GM12878 (cell line): ENCODE measurements around the gene PRKCB. TPM values are rescaled to one million over a fixed set of nuclear protein-coding genes. Genes with fewer than 3 reads are reported as not detected.

Experiments used
- ATF2 ChIP-seq: IDR thresholded peaks from 2 replicates; pipeline ENCODE4 v1.6.1; 2012; ENCODE audit warnings: low read length, inconsistent platforms
- ATF3 ChIP-seq: IDR thresholded peaks from 2 replicates; pipeline ENCODE4 v1.6.1; 2011; ENCODE audit warnings: low read depth, mild to moderate bottlenecking, low read length, moderate library complexity, borderline replicate concordance; ENCODE audit errors: extremely low read depth
- BCL3 ChIP-seq: IDR thresholded peaks from 2 replicates; pipeline ENCODE4 v1.6.1; 2011; ENCODE audit warnings: borderline replicate concordance, low read depth, mild to moderate bottlenecking, moderate library complexity, low read length; ENCODE audit not compliant: insufficient read depth, poor library complexity, severe bottlenecking
- CREM ChIP-seq: IDR thresholded peaks from 2 replicates; pipeline ENCODE4 v1.6.1; 2014; ENCODE audit warnings: antibody characterized with exemption, low read depth
- EGR1 ChIP-seq, 2 experiments: IDR thresholded peaks; 1 replicate in 1 of 2; 2 replicates in 1 of 2; pipeline ENCODE4 v1.6.1; 2011 to 2012; ENCODE audit warnings: low read depth in 2 of 2, low read length in 2 of 2, borderline replicate concordance in 1 of 2, mild to moderate bottlenecking in 1 of 2, moderate library complexity in 1 of 2
- ETV6 ChIP-seq, 2 experiments: fragments of 450-650 bp in 1 of 2; IDR thresholded peaks in 1 of 2; conservative IDR thresholded peaks in 1 of 2; 2 replicates each; pipeline ENCODE4 v1.6.1; 2014; ENCODE audit warnings: antibody characterized with exemption in 1 of 2, borderline replicate concordance in 1 of 2, low read depth in 1 of 2, mild to moderate bottlenecking in 1 of 2, moderate library complexity in 1 of 2
- FOS ChIP-seq: IDR thresholded peaks from 3 replicates; pipeline ENCODE4 v1.6.1; 2011; ENCODE audit warnings: borderline replicate concordance; ENCODE audit not compliant: insufficient read length; ENCODE audit errors: extremely low read depth
- IRF4 ChIP-seq: IDR thresholded peaks from 2 replicates; pipeline ENCODE4 v1.6.1; 2011; ENCODE audit warnings: low read depth, low read length
- NKRF ChIP-seq: fragments of 450-650 bp; conservative IDR thresholded peaks from 2 replicates; pipeline ENCODE4 v1.6.1; 2017; ENCODE audit warnings: mild to moderate bottlenecking, moderate library complexity
- NR2C2 ChIP-seq: IDR thresholded peaks from 2 replicates; pipeline ENCODE4 v1.6.1; 2011; ENCODE audit warnings: borderline replicate concordance, low read depth; ENCODE audit not compliant: control insufficient read depth, insufficient read length
- PKNOX1 ChIP-seq: fragments of 450-650 bp; IDR thresholded peaks from 2 replicates; pipeline ENCODE4 v1.6.1; 2016; ENCODE audit warnings: mild to moderate bottlenecking
- POLR2AphosphoS5 ChIP-seq: IDR thresholded peaks from 2 replicates; pipeline ENCODE4 v1.6.1; 2011; ENCODE audit warnings: mild to moderate bottlenecking, low read length, inconsistent platforms
- RAD21 ChIP-seq: IDR thresholded peaks from 2 replicates; pipeline ENCODE4 v1.6.1; 2011; ENCODE audit warnings: mild to moderate bottlenecking, low read depth, low read length, moderate library complexity; ENCODE audit not compliant: insufficient read depth
- RBBP5 ChIP-seq: fragments of 200-600 bp; sonication (generic); conservative IDR thresholded peaks from 2 replicates; pipeline ENCODE4 v1.6.1; 2016
- RCOR1 ChIP-seq: conservative IDR thresholded peaks from 2 replicates; pipeline ENCODE4 v1.6.1; 2012; ENCODE audit warnings: low read depth, low read length, improper control_type of control experiment
- STAT3 ChIP-seq: IDR thresholded peaks from 2 replicates; pipeline ENCODE4 v1.6.1; 2011; ENCODE audit warnings: low read depth, low read length, improper control_type of control experiment
- SUPT20H ChIP-seq: IDR thresholded peaks from 2 replicates; pipeline ENCODE4 v1.6.1; 2011; ENCODE audit warnings: low read depth, mild to moderate bottlenecking, low read length, moderate library complexity, borderline replicate concordance; ENCODE audit not compliant: control insufficient read depth
- SUZ12 ChIP-seq: fragments of 200-600 bp; sonication (generic); IDR thresholded peaks from one replicate; pipeline ENCODE4 v1.6.1; 2018; ENCODE audit warnings: antibody characterized with exemption, mild to moderate bottlenecking; ENCODE audit not compliant: unreplicated experiment
- TCF12 ChIP-seq: IDR thresholded peaks from 2 replicates; pipeline ENCODE4 v1.6.1; 2011; ENCODE audit warnings: low read depth, mild to moderate bottlenecking, low read length
- TCF3 ChIP-seq: IDR thresholded peaks from 2 replicates; pipeline ENCODE4 v1.6.1; 2012; ENCODE audit warnings: low read depth, mild to moderate bottlenecking, low read length, borderline replicate concordance; ENCODE audit not compliant: insufficient read depth
- WRNIP1 ChIP-seq: IDR thresholded peaks from 2 replicates; pipeline ENCODE4 v1.6.1; 2011; ENCODE audit warnings: low read depth, low read length, improper control_type of control experiment, borderline replicate concordance
- ZNF24 ChIP-seq: fragments of 450-650 bp; IDR thresholded peaks from 2 replicates; pipeline ENCODE4 v1.6.1; 2017; ENCODE audit warnings: antibody characterized with exemption, mild to moderate bottlenecking
- ZNF384 ChIP-seq: IDR thresholded peaks from 2 replicates; pipeline ENCODE4 v1.6.1; 2012; ENCODE audit warnings: low read depth, mild to moderate bottlenecking, low read length, improper control_type of control experiment, borderline replicate concordance
- ZNF622 ChIP-seq: fragments of 450-650 bp; IDR thresholded peaks from 2 replicates; pipeline ENCODE4 v1.6.1; 2017; ENCODE audit warnings: mild to moderate bottlenecking, inconsistent platforms
- polyA plus RNA-seq, 11 experiments: library from polyadenylated mRNA; depleted of rRNA in 4 of 11; unstranded in 6 of 11; stranded (reverse) in 5 of 11; fragments of >200 nt; fragmentation: Nextera tagmentation in 4 of 11; fragmentation: Illumina TruSeq in 1 of 11; extraction: Ambion mirVana in 4 of 11; extraction: Trizol in 1 of 11; gene quantifications; 1 replicate in 1 of 11; 2 replicates in 10 of 11; pipeline versions ENCODE4 v1.2.1 to v1.2.3, GENCODE V29; 2011 to 2016; ENCODE audit warnings: inconsistent platforms in 2 of 11, missing spikeins in 2 of 11, low read depth in 1 of 11
- total RNA-seq, 4 experiments: library from RNA; depleted of rRNA in 3 of 4; stranded (reverse); fragments of >200 nt in 3 of 4; fragmentation: Illumina TruSeq in 1 of 4; extraction: Trizol in 1 of 4; gene quantifications; 2 replicates each; pipeline versions ENCODE4 v1.2.1 to v1.2.3, GENCODE V29; 2013 to 2021

The PRKCB gene
- total and polyA plus RNA-seq, 10 of the 15 experiments (the other 5 are each of a cell fraction or from before 2014, with no cell fraction given): 21.4 to 158 (median 97.3) TPM

GRCh38 chr16:23842137-23842600 lies 6.4 kb downstream of the PRKCB start (continued):
- TF ChIP-seq ETV6 (conservative IDR thresholded peaks at IDR 0.05 in 1 of 2, IDR thresholded peaks at IDR 0.05 in 1 of 2; ENCODE audit: borderline replicate concordance in 1 of 2, low read depth in 1 of 2) (peak in 1 of 2 experiments; percentile 96; a peak in 2 of 4 replicates), NKRF (peak; percentile 57), SUPT20H (no peak), ATF3 (no peak), ZNF622 (no peak), RBBP5 (no peak), POLR2AphosphoS5 (0 out of 2 replicates have a peak, but pooled peaks have one; percentile 19), IRF4 (peak; percentile 99), ZNF24 (peak; percentile 83), PKNOX1 (0 out of 2 replicates have a peak, but pooled peaks have one; percentile 11), SUZ12 (no peak), ATF2 (peak; percentile 96), ZNF384 (no peak), EGR1 (IDR thresholded peaks at IDR 0.05; ENCODE audit: borderline replicate concordance in 1 of 2, low read depth in 2 of 2, low read length in 2 of 2) (peak in 1 of 2 experiments; percentile 10; a peak in 1 of 3 replicates), WRNIP1 (0 out of 2 replicates have a peak, but pooled peaks have one; percentile 72), CREM (peak; percentile 90), FOS (no peak), STAT3 (peak; percentile 97; the same call in 1 of the 2 replicates), NR2C2 (no peak), RCOR1 (no peak; the same call in 1 of the 2 replicates), TCF3 (peak; percentile 64; the same call in 1 of the 2 replicates), BCL3 (peak; percentile 96), RAD21 (0 out of 2 replicates have a peak, but pooled peaks have one; percentile 21), TCF12 (peak; percentile 48; the same call in 1 of the 2 replicates)
